ENCODE data around the gene DNAH6.

DNA sequence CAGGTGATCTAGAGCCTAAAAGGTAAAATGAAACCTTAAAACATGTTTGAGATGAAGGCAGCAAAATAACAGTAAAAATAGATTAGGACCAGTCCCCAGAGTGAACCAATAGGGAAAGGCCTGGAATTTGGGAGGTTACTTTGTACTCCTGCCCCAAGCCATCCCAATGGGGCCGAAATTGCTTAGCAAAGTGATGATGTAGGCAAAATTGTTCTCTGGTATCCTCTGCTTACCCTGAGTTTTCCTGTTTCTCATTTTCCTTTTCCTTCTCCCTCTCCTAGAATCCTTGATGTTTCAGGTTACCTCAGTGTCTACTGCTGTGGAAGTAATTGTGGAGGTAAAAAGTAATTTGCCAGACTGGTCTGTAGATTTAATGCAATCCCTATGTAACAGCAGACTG is 271.7 kb downstream of the DNAH6 start:
- TF ChIP-seq, protein P1, sequence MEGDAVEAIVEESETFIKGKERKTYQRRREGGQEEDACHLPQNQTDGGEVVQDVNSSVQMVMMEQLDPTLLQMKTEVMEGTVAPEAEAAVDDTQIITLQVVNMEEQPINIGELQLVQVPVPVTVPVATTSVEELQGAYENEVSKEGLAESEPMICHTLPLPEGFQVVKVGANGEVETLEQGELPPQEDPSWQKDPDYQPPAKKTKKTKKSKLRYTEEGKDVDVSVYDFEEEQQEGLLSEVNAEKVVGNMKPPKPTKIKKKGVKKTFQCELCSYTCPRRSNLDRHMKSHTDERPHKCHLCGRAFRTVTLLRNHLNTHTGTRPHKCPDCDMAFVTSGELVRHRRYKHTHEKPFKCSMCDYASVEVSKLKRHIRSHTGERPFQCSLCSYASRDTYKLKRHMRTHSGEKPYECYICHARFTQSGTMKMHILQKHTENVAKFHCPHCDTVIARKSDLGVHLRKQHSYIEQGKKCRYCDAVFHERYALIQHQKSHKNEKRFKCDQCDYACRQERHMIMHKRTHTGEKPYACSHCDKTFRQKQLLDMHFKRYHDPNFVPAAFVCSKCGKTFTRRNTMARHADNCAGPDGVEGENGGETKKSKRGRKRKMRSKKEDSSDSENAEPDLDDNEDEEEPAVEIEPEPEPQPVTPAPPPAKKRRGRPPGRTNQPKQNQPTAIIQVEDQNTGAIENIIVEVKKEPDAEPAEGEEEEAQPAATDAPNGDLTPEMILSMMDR (IDR thresholded peaks at IDR 0.05; ENCODE audit: low read length) = no peak
- no peak for TF ChIP-seq EZH2 (IDR thresholded peaks at IDR 0.05; ENCODE audit: borderline replicate concordance, low read length)
